ENCODE results near the gene ACADS. TPM values are rescaled to one million over a fixed set of nuclear protein-coding genes. Genes with fewer than 3 reads are reported as not detected.

ACADS gene
- total and polyA plus RNA-seq, 2 experiments from 2014 or later: 53.5 to 66.8 TPM

DNA sequence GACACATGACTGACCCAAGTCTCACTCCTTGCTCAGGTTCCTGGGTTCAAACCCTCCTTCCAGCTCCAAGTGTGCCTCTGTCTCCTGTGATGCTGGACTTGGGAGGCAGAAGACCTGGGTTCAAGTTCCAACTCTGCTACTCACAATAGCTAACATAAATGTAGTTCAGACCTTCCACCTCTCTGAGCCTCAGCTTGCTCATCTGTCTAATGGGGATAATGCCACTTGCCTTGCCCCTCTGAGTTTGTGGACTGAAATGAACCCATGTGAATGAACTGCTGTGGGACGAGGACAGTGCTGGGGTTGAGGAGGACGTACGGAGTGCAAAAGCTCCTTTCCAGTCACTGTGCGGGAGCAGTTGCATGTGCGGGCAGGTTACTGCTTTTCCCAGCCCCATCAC is 40.9 kb downstream of the ACADS start:
- 90% methylated on average over 5 of the region's 5 CpGs for WGBS (ENCODE audit: low lambda C conversion rate, missing lambda C conversion rate)
- H3K27ac ChIP-seq: peak overlapping the region; percentile 43
- TF ChIP-seq EZH2 (IDR thresholded peaks at IDR 0.05; ENCODE audit: borderline replicate concordance) (no peak), EZH2phosphoT487 (IDR thresholded peaks at IDR 0.05; ENCODE audit: low read depth, severe bottlenecking, unreplicated experiment) (no peak)
- TF ChIP-seq, protein P1, sequence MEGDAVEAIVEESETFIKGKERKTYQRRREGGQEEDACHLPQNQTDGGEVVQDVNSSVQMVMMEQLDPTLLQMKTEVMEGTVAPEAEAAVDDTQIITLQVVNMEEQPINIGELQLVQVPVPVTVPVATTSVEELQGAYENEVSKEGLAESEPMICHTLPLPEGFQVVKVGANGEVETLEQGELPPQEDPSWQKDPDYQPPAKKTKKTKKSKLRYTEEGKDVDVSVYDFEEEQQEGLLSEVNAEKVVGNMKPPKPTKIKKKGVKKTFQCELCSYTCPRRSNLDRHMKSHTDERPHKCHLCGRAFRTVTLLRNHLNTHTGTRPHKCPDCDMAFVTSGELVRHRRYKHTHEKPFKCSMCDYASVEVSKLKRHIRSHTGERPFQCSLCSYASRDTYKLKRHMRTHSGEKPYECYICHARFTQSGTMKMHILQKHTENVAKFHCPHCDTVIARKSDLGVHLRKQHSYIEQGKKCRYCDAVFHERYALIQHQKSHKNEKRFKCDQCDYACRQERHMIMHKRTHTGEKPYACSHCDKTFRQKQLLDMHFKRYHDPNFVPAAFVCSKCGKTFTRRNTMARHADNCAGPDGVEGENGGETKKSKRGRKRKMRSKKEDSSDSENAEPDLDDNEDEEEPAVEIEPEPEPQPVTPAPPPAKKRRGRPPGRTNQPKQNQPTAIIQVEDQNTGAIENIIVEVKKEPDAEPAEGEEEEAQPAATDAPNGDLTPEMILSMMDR (IDR thresholded peaks at IDR 0.05; ENCODE audit: poor library complexity): no peak
- no peaks in the 10 kb centered on the region for H3K9me2 ChIP-seq (replicated peaks; ENCODE audit: insufficient read depth)
- H2AFZ ChIP-seq: no peak overlapping the region
- H4K20me1 ChIP-seq (ENCODE audit: insufficient read depth, poor library complexity, severe bottlenecking): no peaks in the 10 kb centered on the region
- DNase-seq (ENCODE audit: low spot score): no peak
- H3K4me2 ChIP-seq: no peak overlapping the region
- no peaks in the 10 kb centered on the region for H3K9me3 ChIP-seq (ENCODE audit: low read depth)
- no peaks in the 10 kb centered on the region for H3K27me3 ChIP-seq
- H3K79me2 ChIP-seq: no peaks in the 10 kb centered on the region
- H3K36me3 ChIP-seq (replicated peaks; ENCODE audit: insufficient read depth, low read depth): no peaks in the 10 kb centered on the region
- peaks cover 7% of the 10 kb centered on the region for H3K4me1 ChIP-seq (ENCODE audit: insufficient read depth)
- H3K4me3 ChIP-seq: no peak overlapping the region

DNA sequence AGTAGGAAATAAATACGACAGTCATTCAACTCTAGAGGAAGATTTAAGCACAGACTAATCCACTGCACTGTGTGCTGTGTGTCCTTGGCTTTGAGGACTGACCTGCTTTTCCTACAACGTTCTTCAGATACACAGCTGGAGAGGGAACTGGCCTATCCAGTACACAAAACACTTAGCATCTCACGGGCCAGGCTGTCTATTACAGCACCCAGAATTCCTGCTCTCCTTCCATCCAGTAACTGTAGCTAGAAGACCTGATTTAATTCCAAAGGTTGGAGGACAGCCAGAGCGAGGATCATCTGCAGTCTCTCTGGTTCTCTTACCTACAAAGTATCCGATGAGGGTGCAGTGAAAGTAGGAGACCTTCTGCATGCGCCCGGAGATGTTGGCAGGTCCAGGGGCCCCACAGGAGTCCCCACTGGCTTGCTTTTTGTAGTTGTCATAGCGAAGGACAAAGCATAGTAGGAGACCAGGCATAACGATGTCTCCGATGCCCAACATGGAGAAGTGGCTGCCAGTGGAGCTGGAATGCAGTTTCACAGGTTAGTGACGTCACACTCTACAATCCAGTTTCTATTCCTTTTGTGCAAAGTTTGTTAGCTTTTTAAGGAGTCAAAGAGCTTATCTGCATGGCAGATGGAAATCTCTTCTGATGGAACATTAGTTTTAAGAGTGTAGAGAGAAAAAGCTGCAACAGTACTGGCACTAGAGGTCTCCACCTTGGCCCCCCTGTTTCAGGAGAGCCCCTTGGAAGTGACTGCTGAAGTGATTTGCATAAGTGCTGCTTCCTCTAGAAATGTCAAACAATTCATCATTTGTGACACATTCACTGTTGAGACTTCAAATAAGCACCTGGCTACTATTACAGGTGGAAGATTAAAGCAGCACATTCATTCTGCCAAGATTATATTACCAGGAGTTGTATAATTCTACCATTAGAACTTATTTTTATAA is 41.7 kb downstream of the ACADS start:
- no peaks in the 10 kb centered on the region for H3K9me2 ChIP-seq (replicated peaks; ENCODE audit: insufficient read depth)
- 89% methylated on average over 11 of the region's 11 CpGs for WGBS (ENCODE audit: low lambda C conversion rate, missing lambda C conversion rate)

DNA sequence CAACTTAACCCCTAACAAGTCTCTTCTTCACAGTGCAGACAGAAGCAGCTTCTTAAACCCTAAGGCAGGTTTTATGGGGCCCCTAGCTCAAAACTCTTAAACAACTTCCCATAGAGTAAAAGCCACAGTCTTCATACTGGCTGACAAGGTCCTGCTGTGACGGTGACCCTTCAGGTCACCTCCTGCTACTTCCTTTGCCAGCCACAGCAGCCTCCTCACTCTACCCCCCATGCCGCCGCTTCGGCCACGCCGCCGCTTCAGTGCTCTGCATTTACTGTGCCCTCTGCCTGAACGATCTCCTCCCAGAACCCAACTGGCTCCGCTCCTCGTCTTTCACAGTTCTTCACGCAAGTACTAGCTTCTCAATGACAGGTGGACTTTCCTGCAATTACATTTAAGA is 45.5 kb downstream of the ACADS start:
- no peaks in the 10 kb centered on the region for H3K36me3 ChIP-seq (replicated peaks; ENCODE audit: insufficient read depth, low read depth)

More for the DNA sequence above, 41.7 kb downstream of the ACADS start:
- Histone ChIP-seq H3K36me3 (replicated peaks; ENCODE audit: insufficient read depth, low read depth) (no peaks in the 10 kb centered on the region), H3K4me1 (ENCODE audit: insufficient read depth) (no peaks in the 10 kb centered on the region), H2AFZ (no peak overlapping the region), H3K27me3 (no peaks in the 10 kb centered on the region), H3K79me2 (no peaks in the 10 kb centered on the region), H4K20me1 (ENCODE audit: insufficient read depth, poor library complexity, severe bottlenecking) (no peaks in the 10 kb centered on the region), H3K27ac (peak overlapping the region; percentile 43), H3K9me3 (ENCODE audit: low read depth) (no peaks in the 10 kb centered on the region), H3K4me3 (no peak overlapping the region), H3K4me2 (no peak overlapping the region)
- TF ChIP-seq EZH2 (IDR thresholded peaks at IDR 0.05; ENCODE audit: borderline replicate concordance) (no peak), EZH2phosphoT487 (IDR thresholded peaks at IDR 0.05; ENCODE audit: low read depth, severe bottlenecking, unreplicated experiment) (no peak)
- TF ChIP-seq, protein P1 (IDR thresholded peaks at IDR 0.05; ENCODE audit: poor library complexity): no peak
- no peak for DNase-seq (ENCODE audit: low spot score)

More for the DNA sequence above, 45.5 kb downstream of the ACADS start:
- peaks cover 13% of the 10 kb centered on the region for H3K79me2 ChIP-seq
- H3K4me1 ChIP-seq (ENCODE audit: insufficient read depth): peaks cover 2% of the 10 kb centered on the region
- no peak for TF ChIP-seq EZH2phosphoT487 (IDR thresholded peaks at IDR 0.05; ENCODE audit: low read depth, severe bottlenecking, unreplicated experiment)
- TF ChIP-seq EZH2 (IDR thresholded peaks at IDR 0.05; ENCODE audit: borderline replicate concordance): no peak
- TF ChIP-seq, protein P1 (IDR thresholded peaks at IDR 0.05; ENCODE audit: poor library complexity): no peak
- H3K27ac ChIP-seq: no peak overlapping the region
- H4K20me1 ChIP-seq (ENCODE audit: insufficient read depth, poor library complexity, severe bottlenecking): no peaks in the 10 kb centered on the region
- H3K27me3 ChIP-seq: no peaks in the 10 kb centered on the region
- no peaks in the 10 kb centered on the region for H3K9me3 ChIP-seq (ENCODE audit: low read depth)
- no peak overlapping the region for H2AFZ ChIP-seq
- no peak overlapping the region for H3K4me2 ChIP-seq
- no peak overlapping the region for H3K4me3 ChIP-seq
- H3K9me2 ChIP-seq (replicated peaks; ENCODE audit: insufficient read depth): no peaks in the 10 kb centered on the region
- 95% methylated on average over 11 of the region's 11 CpGs for WGBS (ENCODE audit: low lambda C conversion rate, missing lambda C conversion rate)
- no peak for DNase-seq (ENCODE audit: low spot score)

All from hepatocyte (in vitro differentiated cells).